HG02852 (cell line): ENCODE data around the gene PSMC5.
"Not testable (repeated sequence)": the region's sequence is repeated elsewhere in the genome, so short reads cannot be mapped to it uniquely, and the experiment has no call there.

Source experiments
- ATAC-seq: cut with Tn5 transposase; IDR thresholded peaks from one replicate; pipeline ENCODE4 v1.9.1; 2021; ENCODE audit warnings: mild to moderate bottlenecking, moderate library complexity; ENCODE audit not compliant: unreplicated experiment

PSMC5 gene

DNA sequence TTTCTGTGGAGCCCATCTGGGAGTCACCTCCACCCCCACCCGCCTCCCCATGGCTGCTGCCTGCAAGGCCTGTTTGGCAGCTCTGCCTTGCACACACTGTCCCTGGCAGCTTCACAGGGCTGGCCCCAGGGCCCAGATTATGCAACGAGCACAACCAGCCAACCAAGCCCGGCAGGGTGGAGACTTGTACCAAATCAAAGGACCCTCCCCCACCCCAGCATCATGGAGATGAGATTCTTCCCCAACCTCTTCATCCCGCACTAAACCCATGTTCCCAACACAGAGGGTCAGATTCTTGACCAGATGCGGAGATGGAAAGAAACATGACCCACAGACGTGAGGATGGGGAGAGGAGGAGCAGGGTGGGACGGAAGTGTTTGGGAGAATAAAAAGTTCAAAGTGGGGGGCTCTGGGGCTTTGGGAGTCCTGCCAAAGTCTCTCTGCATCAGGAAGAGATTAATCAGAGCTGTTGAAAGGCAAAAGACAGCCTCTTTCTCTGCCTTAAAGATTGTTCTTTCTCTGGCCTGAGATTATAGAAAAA is 11.5 kb downstream of the PSMC5 start:
- no peak for ATAC-seq

DNA sequence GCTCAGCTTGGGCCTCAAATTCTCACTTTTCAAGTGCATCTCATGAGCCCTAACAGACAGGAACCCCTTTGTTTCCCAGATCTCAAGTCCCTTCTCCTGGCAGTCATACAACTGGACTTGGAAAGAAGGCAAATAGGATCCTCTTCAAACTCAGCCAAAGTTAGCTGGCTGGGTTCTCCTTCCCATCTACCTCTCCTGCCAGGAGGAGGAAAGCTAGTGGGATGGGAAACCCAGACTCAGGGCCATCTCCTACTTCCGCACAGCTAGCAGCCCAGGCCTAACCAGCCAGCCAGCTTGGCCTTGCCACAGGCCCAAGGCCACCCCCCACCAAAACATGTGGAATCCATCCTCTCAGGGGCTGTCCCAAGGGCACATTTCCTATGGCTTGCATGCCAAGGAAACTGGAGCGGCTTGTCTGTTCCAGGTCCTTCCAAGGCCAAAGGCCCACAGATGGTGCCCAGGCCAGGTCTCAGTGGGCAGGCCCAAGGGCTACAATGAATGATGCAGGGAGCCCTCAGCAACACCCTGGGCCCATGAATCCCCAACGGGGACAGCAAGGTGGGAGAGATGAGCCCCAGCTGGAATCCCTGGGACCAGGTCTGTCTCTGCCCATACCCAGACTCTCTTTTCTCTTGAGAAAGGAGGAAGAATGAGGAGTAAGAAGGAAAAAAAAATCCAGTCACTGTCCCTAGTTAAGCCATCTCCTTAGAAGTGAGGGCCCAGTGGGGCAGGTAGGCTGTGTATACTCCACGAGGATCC is 13.5 kb downstream of the PSMC5 start:
- no peak for ATAC-seq

DNA sequence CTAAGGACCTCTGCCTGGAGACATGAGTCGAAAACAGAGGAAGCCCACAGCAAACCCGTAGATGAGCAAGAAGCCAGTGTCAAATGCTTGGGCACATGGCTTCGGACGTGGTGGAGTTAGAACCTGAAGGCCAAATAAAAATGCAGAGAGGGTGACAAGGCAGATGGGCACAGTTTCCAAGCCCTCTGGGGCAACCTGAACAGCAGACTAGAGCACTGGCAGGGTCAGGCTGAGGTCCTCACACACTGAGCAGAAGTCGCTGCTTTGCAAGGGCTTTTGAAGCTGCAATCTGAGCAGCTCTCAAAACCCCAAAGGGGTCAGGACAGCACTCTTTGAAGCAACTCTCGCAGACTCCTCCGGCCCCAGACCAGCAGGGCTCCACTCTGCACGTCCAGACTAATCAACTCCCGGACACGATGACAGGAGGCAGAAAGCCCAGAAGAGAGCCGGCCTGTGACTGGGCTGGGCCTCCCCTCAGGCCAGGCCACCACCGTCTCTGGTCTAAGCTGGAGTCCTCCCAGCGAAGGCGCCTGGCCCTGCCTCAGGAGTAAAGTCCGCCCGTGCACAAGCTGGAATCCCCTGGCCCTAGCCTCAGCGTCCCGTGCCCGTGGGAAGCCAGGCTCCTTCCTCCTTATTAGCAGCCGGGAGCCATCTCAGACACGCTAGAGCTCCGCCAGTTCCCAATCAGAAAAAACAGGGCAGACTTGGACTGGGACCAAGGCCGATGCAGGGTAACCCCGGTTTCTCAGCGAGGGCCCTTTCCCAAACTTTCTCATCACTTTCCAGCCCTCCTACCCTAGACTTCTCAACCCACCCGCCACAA is 14.3 kb downstream of the PSMC5 start:
- no peak for ATAC-seq

DNA sequence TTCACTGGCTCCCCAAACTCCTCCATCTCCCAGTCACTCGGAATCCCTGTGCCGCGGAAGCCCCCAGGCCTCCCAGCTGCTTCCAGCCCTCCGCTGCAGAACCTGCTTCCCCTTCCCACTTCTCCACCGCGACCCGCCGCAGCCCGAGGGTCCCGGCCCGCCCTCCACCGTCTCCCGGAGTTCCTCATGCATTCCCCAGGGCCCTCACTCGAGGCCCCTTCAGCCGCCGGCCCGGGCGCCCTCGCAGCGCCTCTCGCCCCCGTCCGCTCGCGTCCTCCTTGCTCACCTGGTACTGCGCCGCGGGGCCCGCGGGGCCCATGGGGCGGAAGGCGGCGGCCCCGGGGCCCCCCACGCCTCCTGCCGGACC is 14.9 kb downstream of the PSMC5 start:
- peak; percentile 33 for ATAC-seq

DNA sequence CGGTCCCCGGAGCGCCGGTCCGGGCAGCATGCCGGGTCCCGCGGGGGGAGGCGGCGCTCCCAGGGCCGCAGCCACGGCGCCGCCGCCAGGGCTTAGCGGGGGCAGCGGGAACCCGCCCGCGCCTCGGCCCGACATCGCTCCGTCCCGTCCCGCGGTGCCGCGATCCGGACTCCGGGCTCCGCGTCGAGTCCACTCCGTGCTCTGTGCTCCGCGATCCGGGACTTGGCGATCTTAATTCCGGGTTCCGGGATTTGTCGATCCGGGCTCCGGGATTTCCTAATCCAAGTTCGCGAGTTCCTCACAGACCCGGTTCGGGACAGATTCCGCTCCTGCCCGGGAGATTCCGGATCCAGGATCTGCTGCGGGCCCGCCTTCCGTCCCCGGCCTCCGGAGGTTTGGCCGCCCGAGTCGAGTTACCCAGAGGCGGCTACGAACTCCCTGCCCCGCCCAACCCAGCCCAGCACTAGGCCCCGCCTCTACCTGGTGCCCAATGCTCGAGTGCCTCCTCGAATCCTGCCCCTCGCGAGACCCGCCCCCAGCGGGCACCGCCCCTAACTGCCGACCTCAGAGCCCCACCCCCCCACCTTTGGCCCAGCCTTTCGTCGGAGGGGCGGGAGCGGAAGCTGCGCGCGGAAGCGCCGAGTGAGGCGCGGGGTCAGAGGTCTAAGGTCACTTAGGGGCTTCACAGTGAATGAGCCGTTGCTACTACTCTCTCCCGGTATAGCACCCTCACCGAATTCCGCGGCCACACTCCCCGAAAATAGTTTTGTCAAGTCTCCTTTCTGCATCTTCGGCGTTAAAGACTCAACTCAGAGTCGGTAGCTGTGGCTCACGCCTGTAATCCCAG is 15.5 kb downstream of the PSMC5 start, which contains the start of gene SMARCD2:
Gene SMARCD2 (minus strand): TSS at position 146 of the 847 bp plus-strand sequence. CDS start 11 bp downstream, at position 135.
- ATAC-seq = peak; percentile 79

DNA sequence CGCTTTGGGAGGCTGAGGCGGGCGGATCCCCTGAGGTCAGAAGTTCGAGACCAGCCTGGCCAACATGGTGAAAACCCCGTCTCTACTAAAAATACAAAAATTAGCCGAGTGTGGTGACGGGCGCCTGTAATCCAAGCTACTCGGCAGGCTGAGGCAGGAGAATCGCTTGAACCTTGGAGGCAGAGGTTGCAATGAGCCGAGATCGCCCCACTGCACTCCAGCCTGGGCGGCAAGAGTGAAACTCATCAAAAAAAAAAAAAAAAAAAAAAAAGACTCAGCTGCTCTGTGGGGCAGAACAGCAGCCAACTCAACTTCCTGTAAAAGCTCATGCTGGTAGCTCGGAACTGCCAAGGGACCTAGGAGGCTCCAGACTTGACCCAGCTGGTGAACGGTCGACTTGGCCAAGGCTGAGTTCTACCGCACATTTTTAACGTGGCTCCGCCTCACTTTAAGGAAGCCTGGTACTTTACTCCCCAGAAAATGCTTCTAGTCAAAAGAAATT is 16.2 kb downstream of the PSMC5 start:
- not testable (repeated sequence) for ATAC-seq

DNA sequence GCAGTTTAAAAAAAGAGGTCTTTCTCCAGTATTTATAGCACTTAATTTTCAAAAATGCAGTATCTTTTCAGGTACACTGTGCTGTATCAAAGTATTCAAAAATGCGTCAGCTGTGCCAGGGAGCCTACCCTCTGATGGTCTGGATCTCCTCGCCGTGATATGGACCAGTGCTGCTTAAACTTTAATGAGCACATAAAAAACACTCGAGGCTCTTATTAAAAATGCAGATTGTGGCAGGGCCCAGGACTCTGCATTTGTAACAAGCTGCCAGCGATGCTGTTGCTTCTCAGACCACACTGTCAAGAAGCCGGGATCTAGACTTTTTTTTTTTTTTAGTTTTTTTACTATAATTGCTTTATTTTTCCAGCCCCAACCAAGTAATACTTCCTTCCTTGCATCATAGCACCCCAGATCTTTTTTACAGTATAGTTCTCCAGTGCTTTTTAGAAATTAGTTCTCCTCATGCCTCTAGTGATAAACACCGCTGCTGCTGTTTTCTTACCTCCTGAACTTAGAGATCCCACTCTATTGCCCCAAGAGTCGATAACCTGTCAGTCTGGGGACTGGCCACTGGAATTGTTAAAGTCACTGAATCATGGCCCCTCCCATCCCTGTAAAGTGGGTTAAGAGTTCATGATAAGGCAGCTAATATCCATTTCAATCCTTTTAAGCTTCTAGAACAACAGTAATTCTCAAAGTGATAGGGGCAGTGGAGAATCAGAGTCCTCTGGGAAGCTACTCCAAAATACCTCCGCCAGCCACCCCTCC is 16.9 kb downstream of the PSMC5 start:
- no peak for ATAC-seq

DNA sequence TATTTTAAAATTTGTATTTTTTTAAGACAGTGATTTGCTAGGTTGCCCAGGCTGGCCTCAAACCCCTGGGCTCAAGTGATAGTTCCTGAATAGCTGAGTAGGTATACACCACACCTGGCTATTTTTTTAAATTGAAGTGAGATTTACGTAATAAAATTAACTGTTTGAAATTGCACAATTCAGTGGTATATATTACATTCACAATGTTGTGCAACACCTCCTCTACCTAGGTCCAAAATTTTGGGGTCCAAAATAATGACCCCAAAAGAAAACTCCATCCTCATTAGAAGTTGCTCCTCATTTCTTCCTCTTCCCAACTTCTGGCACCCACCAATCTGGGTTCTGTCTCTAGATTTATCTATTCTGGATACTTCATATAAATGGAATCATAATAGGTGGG is 18.3 kb downstream of the PSMC5 start:
- no peak for ATAC-seq

DNA sequence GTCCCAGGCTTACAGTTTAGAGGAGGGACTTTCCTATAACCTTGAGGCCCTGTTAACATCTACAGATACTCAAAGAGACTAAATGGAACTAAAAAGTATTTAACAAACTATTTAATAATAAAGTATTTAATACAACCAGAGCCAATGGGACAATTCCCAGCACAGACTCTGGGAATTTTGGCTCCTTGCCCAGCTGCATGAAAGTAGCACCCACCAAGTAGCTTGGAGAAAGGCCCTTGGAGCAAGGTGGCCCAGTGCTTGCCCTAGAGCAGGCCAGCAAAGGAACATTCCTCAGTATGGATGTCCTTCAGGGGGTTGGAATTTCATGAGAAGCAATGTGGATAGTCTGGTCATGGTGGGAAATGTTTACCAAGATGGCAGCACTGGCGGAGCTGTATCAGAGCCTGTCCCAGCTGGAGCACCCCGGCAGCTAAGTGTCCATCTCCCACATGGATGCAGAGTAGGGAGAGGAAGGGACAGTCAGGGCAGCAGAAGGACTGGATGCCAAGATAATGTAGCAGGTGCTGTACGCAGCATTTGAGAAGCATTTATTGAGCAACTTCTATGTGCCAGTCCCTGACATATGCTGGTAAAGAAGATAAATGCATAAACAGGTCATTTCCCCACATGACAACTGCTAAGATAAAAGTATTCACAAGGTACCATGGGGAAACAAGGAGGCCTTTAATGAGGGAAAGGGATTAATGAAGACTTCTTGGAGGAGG is 20.5 kb downstream of the PSMC5 start:
- no peak for ATAC-seq

DNA sequence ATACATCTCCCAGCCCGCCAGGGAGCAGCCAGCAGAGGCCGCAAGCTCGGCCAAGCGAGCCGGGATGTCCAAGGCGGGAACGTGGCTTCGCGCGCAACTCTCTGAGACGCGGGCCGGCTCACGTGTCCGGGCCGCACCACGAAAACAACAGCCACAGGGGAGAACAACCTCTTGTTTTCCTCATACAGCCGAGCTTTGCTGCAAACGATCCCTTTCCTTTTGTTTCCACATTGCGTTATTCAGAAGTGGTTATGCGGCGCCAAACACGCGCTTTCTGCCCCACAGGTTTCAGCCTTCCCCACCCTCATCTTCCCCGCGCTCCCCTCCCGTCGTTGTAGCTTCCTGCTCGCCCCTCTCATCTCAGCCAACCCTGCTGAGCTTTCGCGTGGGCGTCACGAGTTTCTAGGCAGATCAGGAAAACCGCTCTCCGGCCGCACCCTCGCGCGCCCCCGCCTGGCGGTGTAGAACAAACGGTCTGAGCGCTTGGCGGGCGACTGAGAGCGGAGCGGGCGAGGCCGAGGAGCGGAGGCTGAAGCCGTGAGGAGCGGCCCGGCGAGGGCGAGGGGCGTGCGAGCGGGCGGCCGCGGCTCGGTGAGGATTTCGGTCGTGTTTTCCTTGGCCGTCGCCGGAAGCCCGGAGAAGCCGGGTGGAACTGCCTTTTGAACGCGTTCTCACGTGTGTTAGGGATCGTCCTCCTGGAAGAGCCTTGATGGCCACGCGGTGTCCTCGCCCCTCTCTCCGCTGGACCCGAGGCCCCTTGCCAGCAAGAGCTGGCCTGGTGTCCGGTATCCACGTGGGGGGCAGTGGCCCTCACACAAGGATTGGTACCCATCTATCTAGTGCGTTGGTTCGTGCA is 21.8 kb downstream of the PSMC5 start:
- ATAC-seq = peak; percentile 87

DNA sequence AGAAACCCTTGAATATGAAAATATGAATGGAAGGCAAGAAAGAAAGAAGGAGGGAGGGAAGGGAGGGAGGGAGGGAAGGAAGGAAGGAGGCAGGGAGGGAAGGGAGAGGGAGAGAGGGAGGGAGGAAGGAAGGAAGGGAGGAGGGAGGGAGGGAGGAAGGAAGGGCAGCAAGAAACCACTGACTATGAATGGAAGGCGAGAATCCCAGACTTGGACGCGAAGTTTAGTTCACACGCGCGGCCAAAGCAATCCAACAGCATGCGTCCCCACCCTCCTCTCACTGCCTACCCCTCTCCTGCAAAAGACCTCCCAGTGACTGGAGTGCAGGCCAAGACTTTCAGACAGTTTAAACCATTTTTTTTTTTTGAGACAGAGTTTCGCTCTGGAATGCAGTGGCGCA is 23.2 kb downstream of the PSMC5 start:
- no peak for ATAC-seq

DNA sequence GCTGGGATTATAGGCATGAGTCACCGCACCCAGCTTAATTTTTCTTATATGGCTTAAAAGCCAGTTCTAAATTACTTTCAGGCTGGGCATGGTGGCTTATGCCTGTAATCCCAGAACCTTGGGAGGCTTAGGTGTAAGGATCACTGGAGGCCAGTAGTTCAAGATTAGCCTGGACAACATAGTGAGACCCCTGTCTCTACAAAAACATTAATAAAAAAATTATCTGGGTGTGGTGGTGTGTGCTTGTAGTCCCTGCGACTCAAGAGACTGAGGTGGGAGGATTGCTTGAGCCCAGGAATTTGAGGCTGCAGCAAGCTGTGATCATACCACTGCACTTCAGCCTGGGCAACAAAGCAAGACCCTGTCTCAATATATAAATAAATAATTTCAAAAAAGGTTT is 26.0 kb downstream of the PSMC5 start:
- ATAC-seq = no peak

DNA sequence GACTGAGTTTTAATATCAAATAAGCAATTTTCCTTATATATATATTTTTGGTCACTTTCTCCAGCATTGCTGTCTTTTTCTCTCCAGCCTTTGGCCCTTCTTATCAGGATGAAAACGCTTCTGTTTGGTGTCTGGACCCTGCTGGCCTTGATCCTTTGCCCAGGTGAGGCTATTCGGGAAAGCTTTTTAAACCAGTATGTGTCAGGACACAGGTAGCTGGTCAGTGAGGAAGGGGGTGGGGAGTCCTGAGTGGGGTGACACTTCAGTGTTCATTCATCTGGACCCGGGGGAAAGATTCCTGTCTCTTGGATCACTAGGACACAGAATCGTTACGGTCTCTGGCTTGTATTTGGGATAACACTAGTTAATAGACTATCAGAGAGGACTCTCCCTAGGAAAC is 27.5 kb downstream of the PSMC5 start:
- no peak for ATAC-seq

DNA sequence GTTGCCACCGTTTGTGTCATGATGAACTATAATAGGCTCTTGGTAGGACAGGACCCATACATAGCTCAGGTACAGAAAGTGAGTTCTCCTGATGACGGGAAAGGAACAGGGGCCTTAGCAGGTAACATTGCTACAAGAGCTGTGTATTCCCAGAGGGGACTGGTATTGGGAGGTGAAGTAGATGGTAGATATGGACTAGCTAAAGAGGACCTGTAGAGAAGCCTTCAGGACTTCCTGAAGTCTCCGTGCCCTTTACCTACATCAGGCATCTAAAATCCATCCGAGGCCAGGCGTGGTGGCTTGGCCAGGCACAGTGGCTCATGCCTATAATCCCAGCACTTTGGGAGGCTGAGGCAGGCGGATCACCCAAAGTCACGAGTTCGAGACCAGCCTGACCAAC is 28.0 kb downstream of the PSMC5 start:
- ATAC-seq = no peak

DNA sequence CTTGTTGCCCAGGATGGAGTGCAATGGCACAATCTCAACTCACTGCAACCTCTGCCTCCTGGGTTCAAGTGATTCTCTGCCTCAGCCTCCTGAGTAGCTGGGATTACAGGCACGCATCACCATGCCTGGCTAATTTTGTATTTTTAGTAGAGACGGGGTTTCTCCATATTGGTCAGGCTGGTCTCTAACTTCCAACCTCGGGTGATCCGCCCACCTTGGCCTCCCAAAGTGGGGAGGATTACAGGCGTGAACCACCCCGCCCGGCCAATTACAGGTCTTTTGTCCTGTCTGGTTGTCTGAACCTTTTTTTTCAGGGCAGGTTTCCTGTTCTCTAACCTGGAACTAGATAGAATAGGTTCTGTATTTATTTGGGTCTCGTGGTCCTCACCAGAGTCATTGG is 29.2 kb downstream of the PSMC5 start:
- ATAC-seq = not testable (repeated sequence)

DNA sequence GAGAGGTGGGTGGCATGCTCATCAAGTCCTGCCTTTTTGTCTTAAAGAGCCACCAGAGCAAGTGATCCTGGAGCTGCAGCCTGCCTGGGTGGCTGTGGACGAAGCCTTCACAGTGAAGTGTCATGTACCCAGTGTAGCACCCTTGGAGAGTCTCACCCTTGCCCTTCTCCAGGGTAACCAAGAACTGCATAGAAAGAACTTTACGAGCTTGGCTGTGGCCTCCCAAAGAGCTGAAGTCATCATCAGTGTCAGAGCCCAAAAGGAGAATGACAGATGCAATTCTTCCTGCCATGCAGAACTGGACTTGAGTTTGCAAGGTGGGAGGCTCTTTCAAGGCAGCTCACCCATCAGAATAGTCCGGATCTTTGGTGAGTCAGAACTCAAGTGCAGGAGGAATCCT is 32.0 kb downstream of the PSMC5 start:
- no peak for ATAC-seq

DNA sequence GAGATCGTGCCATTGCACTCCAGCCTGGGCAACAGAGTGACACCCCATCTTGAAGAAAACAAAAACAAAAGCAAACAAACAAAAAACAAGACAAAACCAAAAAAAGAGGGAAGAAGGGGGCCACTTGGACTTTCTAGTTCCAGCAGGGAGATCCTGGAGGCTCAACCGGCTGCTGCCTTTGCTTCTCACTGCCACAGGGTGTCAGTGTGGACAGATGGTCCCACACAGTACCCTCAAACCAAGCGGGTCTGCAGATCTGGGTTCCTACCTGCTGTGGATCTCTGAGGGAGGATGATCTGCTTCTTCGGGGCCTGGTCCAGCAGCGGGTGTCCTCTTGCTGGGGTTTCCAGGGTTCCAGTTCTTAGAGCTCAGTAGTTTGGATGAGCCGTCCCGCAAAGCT is 39.4 kb downstream of the PSMC5 start:
- not testable (repeated sequence) for ATAC-seq

DNA sequence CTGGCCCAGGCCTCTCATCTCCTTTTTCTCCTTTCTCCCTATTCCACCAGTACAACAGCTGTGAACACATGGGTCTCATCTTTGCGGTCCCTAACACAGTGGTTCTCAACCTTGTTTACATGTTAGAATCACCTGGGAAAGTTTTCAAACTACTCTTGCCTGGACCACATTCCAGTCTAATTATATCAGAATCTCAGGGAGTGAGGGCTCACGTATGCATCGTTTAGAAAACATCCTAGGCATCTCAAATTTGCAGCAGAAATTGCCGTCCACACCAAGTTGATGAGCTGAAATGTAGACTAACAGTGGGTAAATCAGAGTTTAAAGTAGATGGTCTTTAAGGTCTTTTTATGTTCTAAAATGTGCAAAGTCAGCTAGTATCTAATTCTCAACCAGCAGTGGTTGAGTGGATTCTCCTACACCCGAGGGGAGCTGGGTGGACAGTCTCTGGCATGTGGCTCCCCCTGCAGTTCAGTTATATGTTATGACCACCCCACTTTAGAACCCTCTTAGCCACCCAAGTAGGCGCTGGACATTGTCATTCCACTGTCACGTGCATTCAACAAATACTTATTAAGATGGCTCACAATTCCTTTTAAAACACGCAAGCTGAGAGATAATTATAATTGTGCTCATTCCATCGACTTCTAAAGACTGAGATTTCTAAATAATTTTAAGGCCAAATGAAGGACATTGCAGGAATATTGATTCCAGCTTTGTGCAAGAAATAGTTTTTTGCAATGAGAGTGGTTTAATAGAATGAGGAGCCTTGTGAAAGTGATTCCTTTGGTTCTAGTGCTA is 42.5 kb downstream of the PSMC5 start:
- not testable (repeated sequence) for ATAC-seq
